A549 treated with GW870086 at 1 μM for 4 hours (cell line): Measurements from ENCODE around the gene B3GNT5. TPM values are rescaled to one million over a fixed set of nuclear protein-coding genes. Genes with fewer than 3 reads are reported as not detected.

Experiments used
- total RNA-seq: library from RNA; stranded (reverse); fragments of 200-300 nt; extraction: Qiagen RNA extraction; gene quantifications from 5 replicates; pipeline ENCODE4 v1.2.3, GENCODE V29; 2022; ENCODE audit warnings: low read depth

The B3GNT5 gene, protein sequence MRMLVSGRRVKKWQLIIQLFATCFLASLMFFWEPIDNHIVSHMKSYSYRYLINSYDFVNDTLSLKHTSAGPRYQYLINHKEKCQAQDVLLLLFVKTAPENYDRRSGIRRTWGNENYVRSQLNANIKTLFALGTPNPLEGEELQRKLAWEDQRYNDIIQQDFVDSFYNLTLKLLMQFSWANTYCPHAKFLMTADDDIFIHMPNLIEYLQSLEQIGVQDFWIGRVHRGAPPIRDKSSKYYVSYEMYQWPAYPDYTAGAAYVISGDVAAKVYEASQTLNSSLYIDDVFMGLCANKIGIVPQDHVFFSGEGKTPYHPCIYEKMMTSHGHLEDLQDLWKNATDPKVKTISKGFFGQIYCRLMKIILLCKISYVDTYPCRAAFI
- total RNA-seq, result 12.7 to 17.8 TPM (median 16.2 TPM) in 5 replicates

DNA sequence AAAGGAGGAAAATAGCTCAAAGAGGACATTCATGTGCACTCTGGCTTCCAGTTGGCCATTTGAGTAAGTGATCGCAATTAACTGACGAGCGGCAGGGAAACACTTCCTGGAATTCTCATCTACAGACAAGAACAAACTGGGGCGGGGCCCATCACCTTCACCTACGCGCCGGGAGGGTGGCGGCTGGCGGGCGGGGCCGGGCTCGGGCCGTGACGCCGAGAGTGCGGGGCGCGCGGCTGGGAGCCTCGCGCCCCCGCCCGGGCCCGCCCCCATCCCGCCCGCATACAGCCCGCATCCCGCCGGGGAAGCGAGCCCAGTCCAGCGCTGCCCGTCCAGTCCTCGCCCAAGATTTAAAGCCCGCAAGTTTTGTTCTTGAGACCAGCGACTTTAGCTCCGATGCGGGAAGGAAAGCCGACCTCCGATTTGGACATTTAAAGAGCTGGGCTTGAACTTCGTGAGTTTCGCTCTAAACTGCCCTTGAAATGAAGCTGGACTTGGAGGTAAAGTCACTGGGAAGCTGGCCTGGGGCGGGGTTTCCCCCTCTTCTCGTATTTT is at the start of gene B3GNT5:
B3GNT5 (plus strand) TSS at position 281 of the 555 bp plus-strand sequence. CDS start 16,546 bp downstream, outside the sequence.

Other genes with a start within 250 kb of the B3GNT5 start
- gene MCCC1, start 153.8 kb upstream of the B3GNT5 start, total RNA-seq, result 6.7 to 10.2 TPM (median 7.6 TPM) in 5 replicates
- gene LAMP3, start 90.5 kb upstream of the B3GNT5 start, total RNA-seq, result 0.06 to 0.22 TPM (median 0.13 TPM) in 5 replicates
- 0.07 to 0.55 TPM (median 0.13 TPM) in 4 of 5 replicates, not detected in the other for gene MCF2L2, start 175.4 kb downstream of the B3GNT5 start, total RNA-seq